Suprapubic skin (tissue), 3 donors: ENCODE data around the gene GALNT6.

ENCODE experiments used
- POLR2A ChIP-seq, 2 donors: fragments of 450-650 bp; IDR thresholded peaks; one replicate each; pipeline ENCODE4 v1.6.1; 2017; ENCODE audit warnings: antibody characterized with exemption in 2 of 2, mild to moderate bottlenecking in 2 of 2, moderate library complexity in 2 of 2
- TF ChIP-seq, protein P1 (sequence below), 2 donors: fragments of 200-600 bp in 1 of 2; fragments of 450-650 bp in 1 of 2; sonication (generic) in 1 of 2; IDR thresholded peaks; one replicate each; pipeline ENCODE4 v1.5.1; 2016 to 2019; ENCODE audit warnings: antibody characterized with exemption in 2 of 2, mild to moderate bottlenecking in 1 of 2, moderate library complexity in 1 of 2

DNA sequence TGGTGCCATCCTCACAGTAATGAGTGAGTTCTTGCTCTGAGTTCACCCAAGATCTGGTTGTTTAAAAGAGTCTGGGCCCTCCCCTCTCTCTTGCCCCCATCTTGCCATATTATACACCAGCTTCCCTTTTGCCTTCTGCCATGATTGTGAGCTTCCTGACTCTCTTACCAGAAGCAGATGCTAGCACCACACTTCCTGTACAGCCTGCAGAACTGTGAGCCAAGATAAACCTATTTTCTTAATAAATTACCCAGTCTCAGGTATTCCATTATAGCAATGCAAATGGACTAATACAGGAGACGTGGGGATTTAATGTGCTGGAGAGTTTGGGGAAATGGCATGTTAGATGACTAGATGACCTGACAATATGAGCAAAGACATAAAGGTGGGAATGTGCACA, 46.2 kb upstream of the GALNT6 start:
- TF ChIP-seq, protein P1, sequence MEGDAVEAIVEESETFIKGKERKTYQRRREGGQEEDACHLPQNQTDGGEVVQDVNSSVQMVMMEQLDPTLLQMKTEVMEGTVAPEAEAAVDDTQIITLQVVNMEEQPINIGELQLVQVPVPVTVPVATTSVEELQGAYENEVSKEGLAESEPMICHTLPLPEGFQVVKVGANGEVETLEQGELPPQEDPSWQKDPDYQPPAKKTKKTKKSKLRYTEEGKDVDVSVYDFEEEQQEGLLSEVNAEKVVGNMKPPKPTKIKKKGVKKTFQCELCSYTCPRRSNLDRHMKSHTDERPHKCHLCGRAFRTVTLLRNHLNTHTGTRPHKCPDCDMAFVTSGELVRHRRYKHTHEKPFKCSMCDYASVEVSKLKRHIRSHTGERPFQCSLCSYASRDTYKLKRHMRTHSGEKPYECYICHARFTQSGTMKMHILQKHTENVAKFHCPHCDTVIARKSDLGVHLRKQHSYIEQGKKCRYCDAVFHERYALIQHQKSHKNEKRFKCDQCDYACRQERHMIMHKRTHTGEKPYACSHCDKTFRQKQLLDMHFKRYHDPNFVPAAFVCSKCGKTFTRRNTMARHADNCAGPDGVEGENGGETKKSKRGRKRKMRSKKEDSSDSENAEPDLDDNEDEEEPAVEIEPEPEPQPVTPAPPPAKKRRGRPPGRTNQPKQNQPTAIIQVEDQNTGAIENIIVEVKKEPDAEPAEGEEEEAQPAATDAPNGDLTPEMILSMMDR (IDR thresholded peaks at IDR 0.05), result no peak
- TF ChIP-seq POLR2A (IDR thresholded peaks at IDR 0.05), result no peak
